OCI-LY1 (cell line): ENCODE data around the gene GPATCH8.

Experiments used
- CTCF ChIP-seq: fragments of 200-600 bp; sonication (generic), shearing (Covaris generic); IDR thresholded peaks from 2 replicates; pipeline ENCODE4 v1.5.1; 2017; ENCODE audit warnings: mild to moderate bottlenecking, antibody characterized with exemption, low read length, moderate library complexity, mixed read lengths
- EZH2 ChIP-seq: fragments of 200-600 bp; sonication (generic), shearing (Covaris generic); IDR thresholded peaks from 2 replicates; pipeline ENCODE4 v1.8.0; 2017; ENCODE audit warnings: borderline replicate concordance, mixed run types, mild to moderate bottlenecking, antibody characterized with exemption, low read length, moderate library complexity, mixed read lengths

- TF ChIP-seq CTCF (peak; percentile 9; the same call in 1 of the 2 replicates), EZH2 (no peak)
These were observed 93.7 kb downstream of the GPATCH8 start for GRCh38 chr17:44409309-44410028.
